Activated CD8-positive, alpha-beta T cell treated with anti-CD3 and anti-CD28 coated beads for 36 hours (primary cell): ENCODE data around the gene LMO2. TPM values are rescaled to one million over a fixed set of nuclear protein-coding genes. Genes with fewer than 3 reads are reported as not detected.
A peak's percentile ranks its signal among the peaks of the same experiment; 100 is the strongest.

Source experiments
- ATAC-seq: fragments of 200-7000 bp; cut with Tn5 transposase; one replicate; pipeline ENCODE4 v1.10.0; 2021; ENCODE audit warnings: mild to moderate bottlenecking, moderate library complexity
- CTCF ChIA-PET: fragments of 350-600 bp; sonication (Branson Sonifier 250); formaldehyde crosslinking; loops from one replicate; lab custom pipeline; 2021; ENCODE audit warnings: antibody characterized with exemption; lab: Charles Lee
- POLR2A ChIA-PET: fragments of 350-600 bp; sonication (Branson Sonifier 250); formaldehyde crosslinking; loops from one replicate; lab custom pipeline; 2021; ENCODE audit warnings: antibody characterized with exemption; lab: Charles Lee
- DNase-seq: peaks from one replicate; pipeline ENCODE4 v3.0.0-alpha.2; 2020
- H3K27ac Mint-ChIP-seq: one replicate; pipeline ENCODE4 v1.8.0; 2021; ENCODE audit warnings: mild to moderate bottlenecking, mixed read lengths
- H3K27me3 Mint-ChIP-seq: one replicate; pipeline ENCODE4 v1.8.0; 2021; ENCODE audit warnings: mixed read lengths
- H3K36me3 Mint-ChIP-seq: one replicate; pipeline ENCODE4 v1.8.0; 2021; ENCODE audit warnings: low read depth, mixed read lengths
- H3K4me1 Mint-ChIP-seq: one replicate; pipeline ENCODE4 v1.8.0; 2021; ENCODE audit warnings: low read depth, mixed read lengths
- H3K4me3 Mint-ChIP-seq: one replicate; pipeline ENCODE4 v1.8.0; 2021; ENCODE audit warnings: mild to moderate bottlenecking, moderate library complexity, mixed read lengths
- H3K9me3 Mint-ChIP-seq: one replicate; pipeline ENCODE4 v1.8.0; 2021; ENCODE audit warnings: mixed read lengths
- CTCF ChIP-seq: fragments of 200-600 bp; IDR thresholded peaks from one replicate; pipeline ENCODE4 v1.8.0; 2022; ENCODE audit warnings: antibody characterized with exemption, mild to moderate bottlenecking
- intact Hi-C: fragments of 100-400 bp; cut with micrococcal nuclease; formaldehyde crosslinking; loops from one replicate; pipeline ENCODE4 v1.10.0; 2022
- total RNA-seq, 2 experiments: library from RNA; stranded (reverse); gene quantifications; one replicate each; pipeline ENCODE4 v1.2.3, GENCODE V29; 2021

LMO2 gene
- not detected for total RNA-seq

GRCh38 chr11:33891714-33892327, at the start of gene LMO2:
LMO2 (minus strand) TSS chr11:33892076; CDS start chr11:33869716, 22,360 bp downstream.
- Mint-ChIP-seq H3K27ac (peak within 1 kb of the TSS; percentile 21), H3K4me3 (no peak within 1 kb of the TSS), H3K27me3 (peaks cover 61% of the 10 kb centered on the region), H3K36me3 (no peaks in the 10 kb centered on the region), H3K9me3 (no peaks in the 10 kb centered on the region), H3K4me1 (peaks cover 43% of the 10 kb centered on the region)
- intact Hi-C loops: loop anchor here (2.0 to 10.0 kb wide), 2 partner anchors 23 to 353 kb away; no protein-coding TSS in a partner anchor
- DNase-seq: peak; percentile 25
- TF ChIP-seq CTCF: no peak
- ChIA-PET CTCF (interaction anchor here (0.8 to 2.5 kb wide), 4 partner anchors 17 to 105 kb away, joined by 3 to 9 read pairs (median 4); no protein-coding TSS in a partner anchor), POLR2A (no interaction called here)
- no peak for ATAC-seq

- ChIA-PET POLR2A (no interaction called here), CTCF (no interaction called here)
- Mint-ChIP-seq H3K9me3 (no peaks in the 10 kb centered on the region), H3K4me3 (no peak overlapping the region), H3K4me1 (no peaks in the 10 kb centered on the region), H3K36me3 (no peaks in the 10 kb centered on the region), H3K27me3 (peaks cover 5% of the 10 kb centered on the region), H3K27ac (no peak overlapping the region)
- DNase-seq: no peak
- ATAC-seq: no peak
- TF ChIP-seq CTCF: no peak
- intact Hi-C loops: no loop called here
Measured at GRCh38 chr11:33940538-33940815, 48.6 kb upstream of the LMO2 start.

- H3K9me3 Mint-ChIP-seq: peaks cover 7% of the 10 kb centered on the region
- no peaks in the 10 kb centered on the region for H3K36me3 Mint-ChIP-seq
- no peak for TF ChIP-seq CTCF
- peaks cover 5% of the 10 kb centered on the region for H3K27me3 Mint-ChIP-seq
- intact Hi-C loops: no loop called here
- H3K27ac Mint-ChIP-seq: no peak overlapping the region
- ATAC-seq: no peak
- no peaks in the 10 kb centered on the region for H3K4me1 Mint-ChIP-seq
- DNase-seq: no peak
- no peak overlapping the region for H3K4me3 Mint-ChIP-seq
- ChIA-PET POLR2A (interaction anchor here (0.5 kb wide), 1 partner anchor 222 kb away, joined by 4 read pairs; no protein-coding TSS in a partner anchor), CTCF (interaction anchor here (1.2 kb wide), 1 partner anchor 107 kb away, joined by 3 read pairs; no protein-coding TSS in a partner anchor)
Measured at GRCh38 chr11:33936725-33937604, 45.1 kb upstream of the LMO2 start.

- TF ChIP-seq CTCF: no peak
- Mint-ChIP-seq H3K27ac (no peak overlapping the region), H3K27me3 (peaks cover 9% of the 10 kb centered on the region), H3K36me3 (no peaks in the 10 kb centered on the region), H3K4me3 (no peak overlapping the region), H3K4me1 (no peaks in the 10 kb centered on the region), H3K9me3 (peaks cover 14% of the 10 kb centered on the region)
- DNase-seq (no peak), ATAC-seq (no peak)
- POLR2A ChIA-PET: interaction anchor here (0.5 kb wide), 1 partner anchor 188 kb away, joined by 3 read pairs; no protein-coding TSS in a partner anchor
- CTCF ChIA-PET: interaction anchor here (1.2 to 1.5 kb wide), 2 partner anchors 78 to 106 kb away, joined by 3 to 6 read pairs; no protein-coding TSS in a partner anchor
- intact Hi-C loops: no loop called here
Measured at GRCh38 chr11:33935461-33936456, 43.9 kb upstream of the LMO2 start.
